Activated CD4-positive, CD25-positive, alpha-beta regulatory T cell treated with anti-CD3 and anti-CD28 coated beads, Interleukin-2, amount 50 U/mL, for 72 hours (primary cell): ENCODE data around the gene C1orf216.
"Not testable (repeated sequence)": the region's sequence is repeated elsewhere in the genome, so short reads cannot be mapped to it uniquely, and the experiment has no call there.

Experiments used
- DNase-seq: peaks from one replicate; pipeline ENCODE4 v3.0.0; 2021

Gene C1orf216, protein sequence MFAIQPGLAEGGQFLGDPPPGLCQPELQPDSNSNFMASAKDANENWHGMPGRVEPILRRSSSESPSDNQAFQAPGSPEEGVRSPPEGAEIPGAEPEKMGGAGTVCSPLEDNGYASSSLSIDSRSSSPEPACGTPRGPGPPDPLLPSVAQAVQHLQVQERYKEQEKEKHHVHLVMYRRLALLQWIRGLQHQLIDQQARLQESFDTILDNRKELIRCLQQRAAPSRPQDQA

DNA sequence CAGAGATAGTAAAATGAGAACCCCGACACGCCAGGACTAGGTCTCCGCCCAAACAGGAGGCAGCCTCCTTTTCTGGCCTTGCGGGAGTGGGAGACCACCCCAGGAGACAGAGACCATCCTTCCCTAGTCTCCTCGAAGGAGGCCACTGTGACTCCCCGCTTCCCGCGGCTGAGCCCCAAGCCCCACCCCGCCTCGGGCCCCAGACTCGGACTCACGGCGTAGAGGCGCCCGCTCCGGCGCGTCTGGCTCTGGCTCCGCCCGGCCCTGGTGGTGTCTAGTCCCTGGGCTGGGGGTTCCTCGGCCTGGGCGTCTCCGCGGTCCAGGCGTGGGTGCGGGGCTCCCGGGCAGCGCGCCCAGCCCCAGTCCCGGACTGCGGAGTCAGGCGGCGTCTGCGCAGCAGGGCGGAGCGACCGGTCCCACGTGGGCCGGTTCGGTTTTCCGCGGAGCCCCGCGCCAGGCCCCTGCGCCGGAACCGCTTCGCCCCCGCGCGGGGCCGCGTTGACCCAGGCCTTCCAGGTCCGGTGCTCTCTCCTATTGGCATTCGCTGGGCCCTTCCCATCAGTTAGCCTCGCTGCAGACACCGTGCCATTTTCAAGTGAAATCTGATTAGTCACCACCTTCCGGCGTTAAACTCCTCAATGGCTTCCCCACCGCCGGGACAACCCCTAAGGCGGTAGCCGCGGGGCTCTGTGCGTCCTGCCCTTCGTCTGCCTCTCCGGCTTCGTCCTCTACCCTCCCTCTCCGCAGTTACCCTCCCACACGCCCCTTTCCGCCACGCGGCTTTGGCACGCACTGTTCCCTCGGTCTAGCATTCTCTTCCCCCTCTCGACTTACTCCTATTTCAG, at the start of gene C1orf216:
C1orf216 (minus strand) TSS at position 393 of the 845 bp plus-strand sequence. CDS start 2,563 bp downstream, outside the sequence.
- DNase-seq, result peak; percentile 80

GRCh38 chr1:35764283-35764682, 45.6 kb upstream of the C1orf216 start:
- DNase-seq, result no peak

GRCh38 chr1:35763201-35763600, 44.5 kb upstream of the C1orf216 start:
- DNase-seq, result no peak

DNA sequence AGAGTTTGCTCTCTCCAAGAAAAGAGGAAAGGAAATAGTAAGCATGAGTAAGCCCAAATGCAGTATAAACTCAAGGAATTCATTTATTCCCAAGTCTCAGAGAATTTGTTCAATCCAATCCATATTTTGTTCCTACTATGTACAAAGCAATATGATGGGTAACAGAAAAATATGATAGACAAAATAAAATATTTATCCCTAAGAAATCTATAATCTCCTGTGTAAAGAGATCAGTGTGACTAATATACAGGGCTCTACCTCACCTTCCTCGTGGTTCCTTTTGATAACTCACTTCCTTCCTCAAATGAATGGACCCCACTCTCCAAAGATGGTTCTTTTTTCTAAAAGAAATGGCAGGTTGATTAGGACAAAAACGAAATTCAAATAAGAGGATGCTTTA, 43.5 kb upstream of the C1orf216 start:
- no peak for DNase-seq

DNA sequence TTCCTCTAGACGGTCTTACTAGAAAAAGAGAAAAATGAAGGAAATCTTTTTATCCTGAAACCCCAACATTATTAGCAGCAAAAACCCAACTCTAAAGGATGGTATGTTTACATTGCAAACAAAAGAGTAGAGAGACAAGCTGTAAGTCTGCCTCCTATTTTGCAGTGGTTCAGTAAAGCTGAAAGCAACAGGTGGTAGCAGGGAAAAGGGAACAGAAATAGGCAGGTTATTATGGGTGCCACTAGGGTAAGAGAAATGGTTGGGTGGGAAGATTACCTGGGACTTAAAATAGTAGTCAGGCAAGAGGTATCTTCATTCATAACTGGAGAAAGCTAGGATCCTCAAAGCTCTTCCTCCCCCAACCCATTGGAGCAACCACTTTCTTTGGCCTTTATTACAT, 37.4 kb upstream of the C1orf216 start:
- no peak for DNase-seq

DNA sequence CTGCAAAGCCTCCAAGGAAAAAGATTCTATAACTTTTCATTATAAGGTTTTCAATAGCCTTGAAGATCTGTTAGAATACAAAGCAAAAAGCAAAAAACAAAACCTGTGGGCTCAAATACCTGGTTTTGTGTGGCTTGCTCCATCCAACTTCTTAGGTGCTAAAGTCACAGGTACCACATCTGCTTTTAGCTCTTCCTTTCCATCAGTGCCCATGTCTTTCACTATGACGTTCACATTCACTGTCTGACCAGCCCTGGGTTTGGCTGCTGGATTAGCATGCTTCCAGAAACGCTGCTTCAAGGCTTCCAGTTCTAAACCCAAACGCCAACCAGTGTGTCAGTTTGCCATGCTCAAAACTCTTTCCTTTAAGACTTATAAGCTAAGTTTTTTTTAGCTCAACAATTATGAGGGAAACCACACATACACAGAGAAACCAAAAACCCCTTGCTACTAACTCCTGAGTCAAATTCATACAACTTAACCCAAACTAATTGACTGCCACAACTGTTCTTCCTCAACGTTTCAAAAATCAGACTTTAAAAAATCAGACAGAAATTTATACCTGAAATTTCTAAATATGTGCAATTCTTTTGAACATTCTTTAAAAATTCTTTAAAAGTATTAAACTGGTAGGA, 35.1 kb upstream of the C1orf216 start:
- DNase-seq, result no peak

GRCh38 chr1:35748326-35748725, 29.6 kb upstream of the C1orf216 start:
- DNase-seq, result no peak

GRCh38 chr1:35745124-35745730, 26.5 kb upstream of the C1orf216 start:
- DNase-seq, result no peak

- no peak for DNase-seq
These were observed 18.4 kb upstream of the C1orf216 start for GRCh38 chr1:35737120-35737519.

DNA sequence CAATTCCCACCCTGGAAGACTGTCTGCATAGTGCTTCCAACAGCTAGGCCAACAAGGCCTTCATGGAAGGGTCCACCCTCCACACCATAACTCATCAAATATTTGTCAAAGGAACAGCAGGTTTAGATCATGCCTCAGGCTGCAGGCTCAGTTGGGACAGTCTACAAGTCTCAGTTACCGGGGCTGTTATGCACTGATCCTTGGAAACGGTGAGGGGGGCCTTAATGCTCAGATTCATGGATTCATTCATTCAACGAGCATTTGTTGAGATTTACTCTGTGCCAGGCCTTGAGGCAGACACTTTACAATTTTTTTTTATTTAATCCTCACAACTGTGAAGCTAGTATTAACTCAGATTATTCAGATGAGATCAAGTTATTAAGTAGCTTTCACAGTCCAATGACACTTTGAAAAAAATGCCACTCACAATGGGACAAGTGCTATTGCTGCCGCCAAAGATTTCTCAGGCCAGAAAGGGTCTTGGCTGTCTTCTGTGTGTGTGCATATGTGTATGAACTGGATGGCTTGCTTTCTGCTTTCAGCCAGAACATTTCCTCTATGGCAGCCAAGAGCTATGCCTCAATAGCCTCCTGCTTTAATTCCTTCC, 8.9 kb upstream of the C1orf216 start:
- no peak for DNase-seq

- DNase-seq, result peak; percentile 42
These were observed 8.1 kb upstream of the C1orf216 start for GRCh38 chr1:35726450-35727433.

- DNase-seq, result no peak
These were observed 6.9 kb upstream of the C1orf216 start for GRCh38 chr1:35725596-35725995.

- no peak for DNase-seq
These were observed 690 bp downstream of the C1orf216 start for GRCh38 chr1:35717911-35718476.

DNA sequence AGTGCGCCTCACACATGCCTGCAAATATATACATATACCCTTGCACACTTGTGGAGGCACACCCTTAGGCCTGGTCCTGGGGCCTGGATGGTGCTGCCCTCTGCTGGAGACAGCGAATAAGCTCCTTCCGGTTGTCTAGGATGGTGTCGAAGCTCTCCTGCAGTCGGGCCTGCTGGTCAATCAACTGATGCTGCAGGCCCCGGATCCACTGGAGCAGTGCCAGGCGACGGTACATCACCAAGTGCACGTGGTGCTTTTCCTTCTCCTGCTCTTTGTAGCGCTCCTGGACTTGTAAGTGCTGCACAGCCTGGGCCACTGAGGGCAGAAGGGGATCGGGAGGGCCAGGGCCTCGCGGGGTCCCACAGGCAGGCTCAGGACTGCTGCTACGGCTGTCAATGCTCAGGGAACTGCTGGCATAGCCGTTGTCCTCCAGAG, 3.1 kb downstream of the C1orf216 start:
- DNase-seq, result peak; percentile 80

- DNase-seq, result no peak
These were observed 3.6 kb downstream of the C1orf216 start for GRCh38 chr1:35714921-35715567.

DNA sequence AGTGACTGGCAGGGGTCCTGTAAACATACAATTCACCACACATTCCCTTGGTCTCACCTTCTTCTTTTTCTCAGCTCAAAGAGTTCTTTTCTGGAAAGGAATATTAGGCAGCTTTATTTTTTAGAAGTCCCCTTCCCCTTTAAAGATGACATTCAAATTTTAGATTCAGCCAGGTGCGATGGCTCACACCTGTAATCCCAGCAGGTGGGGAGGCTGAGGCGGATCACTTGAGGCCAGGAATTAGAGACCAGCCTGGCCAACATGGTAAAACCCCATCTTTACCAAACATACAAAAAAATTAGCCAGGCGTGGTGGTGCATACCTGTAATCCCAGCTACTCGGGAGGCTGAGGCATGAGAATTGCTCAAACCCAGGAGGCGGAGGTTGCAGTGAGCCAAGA, 7.6 kb downstream of the C1orf216 start:
- not testable (repeated sequence) for DNase-seq

- DNase-seq, result no peak
These were observed 9.7 kb downstream of the C1orf216 start for GRCh38 chr1:35708952-35709351.

- no peak for DNase-seq
These were observed 10.2 kb downstream of the C1orf216 start for GRCh38 chr1:35708441-35708921.

DNA sequence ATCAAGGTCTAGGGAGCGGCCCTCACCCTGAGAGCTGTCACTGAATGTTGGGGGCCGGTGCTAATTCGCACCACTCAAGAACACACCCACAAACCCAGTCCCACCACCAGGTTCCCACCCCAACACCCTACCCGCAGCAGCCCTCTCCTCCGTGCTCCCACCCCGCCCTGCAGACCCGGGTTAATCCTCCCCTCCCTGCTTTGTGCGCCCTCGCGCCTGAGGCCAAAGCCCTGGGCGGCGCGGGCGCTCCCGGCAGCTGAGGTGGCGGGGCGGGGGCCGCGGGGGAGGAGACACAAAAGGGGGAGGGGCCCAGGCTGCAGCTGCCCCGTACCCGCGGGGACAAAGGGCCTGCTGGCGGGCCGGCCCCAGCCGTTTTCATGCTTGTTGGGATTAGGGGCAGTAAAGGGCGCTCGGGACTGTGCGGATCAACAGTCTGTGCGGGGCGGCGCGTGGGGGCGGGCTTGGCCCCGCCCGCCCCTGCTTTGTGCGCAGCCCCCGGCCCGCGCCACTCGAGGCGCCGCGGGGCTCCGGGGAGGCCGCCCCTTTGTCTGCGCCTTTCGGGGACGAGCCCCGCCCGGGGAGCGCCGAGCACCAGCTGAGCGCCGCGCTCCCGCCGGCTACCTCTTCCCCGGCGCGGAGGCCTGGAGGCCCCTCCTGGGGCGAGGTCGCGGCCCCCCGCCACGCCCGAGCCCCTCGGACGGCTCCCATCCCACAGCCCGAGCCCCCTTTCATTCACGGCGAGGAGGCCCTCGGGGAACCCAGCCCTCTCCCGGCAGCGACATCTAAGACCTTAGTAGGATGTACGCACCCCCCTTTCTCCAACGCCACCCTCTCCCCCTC, 10.9 kb downstream of the C1orf216 start:
- DNase-seq, result peak; percentile 42
